HL-60 (cell line): Measurements from ENCODE around the gene CACNA1C.

Experiments used
- CTCF ChIP-seq: IDR thresholded peaks from one replicate; pipeline ENCODE4 v1.5.1; 2011; ENCODE audit warnings: low read length, control low read depth, inconsistent platforms; ENCODE audit not compliant: insufficient read depth
- POLR2AphosphoS5 ChIP-seq: IDR thresholded peaks from 2 replicates; pipeline ENCODE4 v1.6.1; 2012; ENCODE audit warnings: low read depth

GRCh38 chr12:2287151-2287550, 234.4 kb downstream of the CACNA1C start:
- no peak for TF ChIP-seq CTCF
- TF ChIP-seq POLR2AphosphoS5 = no peak
